ENCODE data around the gene VAT1.
"Not testable (repeated sequence)": the region's sequence is repeated elsewhere in the genome, so short reads cannot be mapped to it uniquely, and the experiment has no call there.

Gene VAT1

DNA sequence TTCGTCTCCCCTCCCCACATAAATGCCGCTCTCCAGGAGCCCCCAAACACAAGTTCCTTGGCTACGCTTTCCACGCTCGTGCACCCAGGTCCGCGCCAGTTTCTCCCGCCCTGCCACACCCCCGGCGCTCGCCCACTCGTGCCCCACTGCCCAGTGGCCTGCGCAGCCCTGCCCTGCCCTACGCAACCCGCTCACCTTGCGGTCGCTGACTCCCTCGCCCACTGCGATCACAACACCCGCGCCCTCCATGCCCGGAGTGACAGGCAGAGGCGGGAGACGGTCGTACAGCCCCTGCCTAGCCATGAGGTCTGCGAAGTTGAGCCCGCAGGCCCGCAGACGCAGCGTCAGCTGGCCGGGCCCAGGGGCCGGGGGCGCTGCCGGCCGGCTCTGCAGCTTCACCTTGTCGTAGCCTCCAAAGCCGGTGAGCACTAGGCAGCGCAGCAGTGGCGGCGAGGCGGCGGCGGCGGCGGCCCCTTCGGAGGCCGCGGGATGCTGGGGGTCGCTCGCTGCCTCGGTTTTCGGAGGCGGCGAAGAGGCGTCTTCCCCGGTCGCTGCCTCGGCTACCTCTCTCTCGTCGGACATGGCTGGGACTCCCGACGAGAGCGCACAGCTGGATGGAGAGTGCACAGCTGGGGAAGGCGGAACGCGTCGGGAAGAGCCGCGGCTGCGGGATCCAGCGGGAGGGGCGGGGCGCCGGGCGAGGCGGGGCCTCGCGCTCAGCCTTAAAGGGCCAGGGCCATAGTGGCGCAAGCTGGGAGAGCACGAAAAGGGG lies at the start of gene VAT1:
VAT1 (minus strand) TSS at position 645 of the 772 bp plus-strand sequence; CDS start at position 582, 63 bp downstream.
- DNase-seq, result peak; percentile 56

DNA sequence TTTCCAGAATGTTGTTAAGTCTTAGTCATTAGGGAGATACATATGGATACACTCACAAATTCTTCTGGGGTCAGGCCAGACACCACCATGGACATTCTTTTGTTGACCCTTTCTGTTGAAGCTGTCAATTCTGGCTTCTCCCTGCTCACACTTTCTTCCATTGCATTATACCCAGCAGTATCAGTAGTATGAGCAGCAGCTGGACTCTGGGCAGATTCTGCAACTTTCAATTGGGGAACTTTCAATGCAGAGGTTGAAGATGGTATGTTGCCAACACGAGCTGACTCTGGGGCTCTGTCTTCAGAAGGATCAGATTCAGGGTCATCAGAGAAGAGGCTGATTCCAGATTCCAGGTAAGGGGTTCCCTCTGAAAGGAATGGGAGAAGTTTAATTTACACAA lies 48.7 kb upstream of the VAT1 start:
- no peak for DNase-seq

DNA sequence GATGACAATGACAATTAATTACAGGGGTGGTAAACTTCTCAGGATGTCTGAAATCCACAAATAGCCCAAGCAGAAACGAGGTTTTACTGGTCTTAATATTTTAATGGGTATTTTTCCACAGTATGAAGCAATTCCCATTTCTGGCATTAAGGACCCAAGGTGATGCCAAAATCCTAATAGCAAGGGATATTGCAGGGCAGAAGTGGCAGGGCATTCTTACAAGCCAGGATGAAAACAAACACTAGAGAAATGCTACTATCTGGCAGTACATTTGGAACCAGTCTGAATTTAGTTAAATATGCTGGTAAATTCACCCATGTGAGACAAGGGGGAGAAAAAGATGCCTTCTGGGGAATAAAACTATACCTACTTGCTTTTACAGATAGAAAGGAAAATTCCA lies 48.1 kb upstream of the VAT1 start:
- no peak for DNase-seq

DNA sequence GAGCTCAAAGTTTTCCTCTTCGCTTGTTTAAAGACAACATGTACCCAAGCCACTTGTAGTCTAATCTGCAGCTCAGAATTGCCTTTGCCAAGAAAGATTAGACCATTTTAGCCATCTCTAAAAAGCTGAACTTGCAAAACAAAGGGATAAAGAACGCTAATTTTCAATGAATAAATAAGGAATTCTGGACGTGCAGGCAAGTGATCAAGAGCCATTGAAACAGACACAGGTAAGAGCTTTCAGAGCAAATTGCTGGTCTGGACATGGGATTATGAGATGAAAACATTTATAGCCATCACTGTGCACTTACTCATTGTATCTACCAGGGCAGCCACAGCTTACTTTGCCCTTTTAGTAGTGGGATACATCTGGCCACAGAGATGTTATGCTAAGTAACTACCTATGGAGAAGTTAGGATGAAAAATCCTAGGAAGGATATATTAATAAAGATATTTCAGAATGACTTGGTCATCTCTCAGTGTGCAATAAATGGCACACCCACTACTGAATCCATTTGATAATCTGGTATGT lies 47.2 kb upstream of the VAT1 start:
- DNase-seq, result no peak

DNA sequence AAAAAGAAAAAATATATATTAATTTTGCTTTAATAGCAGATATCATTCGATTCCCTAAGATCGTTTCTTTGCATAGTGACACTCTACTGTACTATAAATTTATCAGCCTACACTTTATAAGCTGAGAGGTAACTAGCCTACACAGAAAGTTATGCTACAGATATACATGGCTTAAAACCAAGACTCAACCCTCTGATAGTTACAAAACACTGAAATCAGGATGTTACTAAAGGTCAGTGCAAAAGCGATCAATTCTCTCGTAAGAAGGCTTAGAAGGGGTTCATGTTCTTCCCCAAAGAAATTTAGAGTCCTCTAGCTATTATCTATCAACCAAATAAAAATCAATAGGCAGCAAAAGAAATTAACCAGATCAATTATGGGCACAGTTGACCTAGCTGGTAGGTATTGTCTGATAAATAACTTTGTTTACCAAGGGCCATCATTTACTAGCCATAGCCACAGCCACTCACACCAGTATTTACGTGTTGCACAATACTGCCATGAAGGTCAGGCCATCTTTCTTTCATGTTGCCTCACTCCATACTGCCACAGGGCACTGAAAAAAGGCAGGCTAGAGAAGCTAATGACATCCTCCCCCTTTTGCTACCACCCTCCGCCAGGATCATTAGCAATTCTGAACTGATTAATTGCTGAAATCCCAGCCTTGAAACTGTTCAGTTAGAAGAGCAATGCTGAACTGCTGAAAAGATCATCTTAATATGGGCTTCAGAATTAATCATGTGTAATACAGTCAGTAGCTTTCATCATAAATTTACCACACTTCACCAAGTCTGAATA lies 46.6 kb upstream of the VAT1 start:
- DNase-seq, result no peak

DNA sequence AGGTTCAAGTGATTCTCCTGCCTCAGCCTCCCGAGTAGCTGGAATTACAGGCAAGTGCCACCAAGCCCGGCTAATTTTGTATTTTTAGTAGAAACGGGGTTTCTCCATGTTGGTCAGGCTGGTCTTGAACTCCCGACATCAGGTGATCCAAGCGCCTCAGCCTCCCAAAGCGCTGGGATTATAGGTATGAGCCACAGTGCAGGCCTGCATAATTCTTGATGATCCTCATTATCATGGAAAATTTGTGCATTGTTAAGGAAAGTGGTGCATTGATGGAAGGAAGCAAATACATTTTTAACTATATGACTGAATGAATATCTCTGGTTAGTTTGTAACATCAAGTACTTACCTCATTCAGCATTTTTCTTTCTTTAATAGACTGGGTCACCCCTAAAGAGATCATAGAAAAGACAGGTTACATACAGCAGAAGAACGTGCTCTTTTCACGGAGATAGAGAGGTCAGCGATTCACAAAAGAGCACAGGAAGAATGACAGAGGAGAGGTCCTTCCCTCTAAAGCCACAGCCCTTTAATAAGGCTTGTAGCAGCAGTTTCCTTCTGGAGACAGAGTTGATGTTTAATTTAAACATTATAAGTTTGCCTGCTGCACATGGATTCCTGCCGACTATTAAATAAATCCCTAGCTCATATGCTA lies 40.9 kb upstream of the VAT1 start:
- no peak for DNase-seq

DNA sequence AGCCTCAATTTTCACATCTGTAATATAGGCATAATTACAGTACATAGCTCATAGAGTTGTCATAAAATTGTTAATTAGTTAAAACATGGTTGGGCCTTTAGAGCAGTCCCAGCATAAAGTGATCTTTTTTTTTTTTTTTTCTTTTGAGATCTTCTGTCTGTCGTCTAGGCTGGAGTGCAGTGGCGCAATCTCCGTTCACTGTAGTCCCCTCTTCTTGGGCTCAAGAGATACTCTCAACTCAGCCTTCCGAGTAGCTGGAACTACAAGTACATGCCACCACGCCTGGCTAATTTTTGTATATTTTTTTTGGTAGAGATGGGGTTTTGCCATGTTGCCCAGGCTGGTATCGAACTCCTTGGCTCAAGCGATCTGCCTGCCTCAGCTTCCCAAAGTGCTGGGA lies 33.9 kb upstream of the VAT1 start:
- no peak for DNase-seq

DNA sequence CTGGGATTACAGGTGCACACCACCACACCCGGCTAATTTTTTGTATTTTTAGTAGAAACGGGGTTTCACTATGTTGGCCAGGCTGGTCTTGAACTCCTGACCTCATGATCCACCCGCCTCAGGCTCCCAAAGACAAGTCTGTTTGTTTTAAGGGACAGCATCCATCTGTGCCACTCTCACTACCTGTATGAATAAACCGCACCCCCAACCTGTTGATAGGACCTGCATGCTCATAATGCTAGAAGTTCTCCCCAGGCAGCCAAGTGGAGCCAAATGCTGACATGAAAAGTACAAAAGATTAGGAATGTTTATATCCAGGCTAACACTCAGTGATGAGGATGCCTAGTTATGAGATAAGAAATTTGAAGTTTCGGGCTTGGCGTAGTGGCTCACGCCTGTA lies 30.8 kb upstream of the VAT1 start:
- DNase-seq, result not testable (repeated sequence)

DNA sequence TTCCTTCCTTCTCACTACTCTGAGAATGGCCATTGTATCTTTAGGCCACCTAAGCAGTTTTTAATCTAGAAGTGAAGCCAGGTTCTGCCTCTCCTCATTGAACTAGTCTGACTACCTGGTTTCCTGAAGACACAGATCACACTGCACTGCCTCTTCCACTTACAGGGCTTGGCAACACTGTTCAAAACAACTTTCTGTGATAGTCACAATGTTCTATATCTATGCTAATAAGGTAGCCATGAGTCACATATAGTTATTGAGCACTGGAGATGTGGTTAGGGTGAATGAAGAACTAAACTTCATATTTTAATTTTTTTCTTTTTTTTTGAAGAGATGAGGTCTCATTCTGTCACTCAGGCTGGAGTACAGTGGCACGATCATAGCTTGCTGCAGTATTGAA lies 29.8 kb upstream of the VAT1 start:
- no peak for DNase-seq

DNA sequence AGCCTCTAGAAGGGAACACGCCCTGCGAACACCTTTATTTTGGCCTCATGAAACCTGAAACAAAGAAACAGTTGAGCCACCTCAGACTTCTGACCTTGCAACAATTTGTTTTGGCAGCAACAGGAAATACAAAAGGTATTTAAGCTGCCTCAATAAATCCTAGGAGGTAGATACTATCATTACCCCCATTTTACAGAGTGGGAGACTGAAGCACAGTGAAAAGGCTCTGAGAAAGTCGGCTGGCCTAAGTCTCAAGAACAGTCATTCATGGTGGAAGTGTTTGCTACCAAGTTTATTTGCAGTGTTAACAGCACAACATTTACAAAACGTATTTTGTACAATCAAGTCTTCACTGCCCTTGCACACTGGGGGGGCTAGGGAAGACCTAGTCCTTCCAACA lies 21.8 kb upstream of the VAT1 start:
- no peak for DNase-seq

DNA sequence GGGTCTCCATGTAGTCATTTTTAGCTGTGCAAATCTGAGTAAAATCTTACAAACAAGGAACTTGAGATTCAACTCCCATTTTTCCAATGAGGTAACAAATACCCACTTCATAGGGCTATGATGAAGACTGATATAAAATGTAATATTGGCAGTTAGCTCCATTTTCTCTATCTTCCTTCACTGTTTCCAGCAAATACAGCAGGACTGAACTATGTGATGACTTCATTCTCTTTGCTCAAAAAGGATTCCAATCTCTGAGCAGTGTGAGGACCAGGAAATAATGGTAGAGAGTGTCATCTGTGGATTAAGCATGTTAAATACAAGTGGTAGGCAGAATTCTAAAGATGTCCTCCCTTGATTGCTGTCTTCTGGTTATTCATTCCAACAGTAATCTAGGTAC lies 21.1 kb upstream of the VAT1 start:
- DNase-seq, result no peak

DNA sequence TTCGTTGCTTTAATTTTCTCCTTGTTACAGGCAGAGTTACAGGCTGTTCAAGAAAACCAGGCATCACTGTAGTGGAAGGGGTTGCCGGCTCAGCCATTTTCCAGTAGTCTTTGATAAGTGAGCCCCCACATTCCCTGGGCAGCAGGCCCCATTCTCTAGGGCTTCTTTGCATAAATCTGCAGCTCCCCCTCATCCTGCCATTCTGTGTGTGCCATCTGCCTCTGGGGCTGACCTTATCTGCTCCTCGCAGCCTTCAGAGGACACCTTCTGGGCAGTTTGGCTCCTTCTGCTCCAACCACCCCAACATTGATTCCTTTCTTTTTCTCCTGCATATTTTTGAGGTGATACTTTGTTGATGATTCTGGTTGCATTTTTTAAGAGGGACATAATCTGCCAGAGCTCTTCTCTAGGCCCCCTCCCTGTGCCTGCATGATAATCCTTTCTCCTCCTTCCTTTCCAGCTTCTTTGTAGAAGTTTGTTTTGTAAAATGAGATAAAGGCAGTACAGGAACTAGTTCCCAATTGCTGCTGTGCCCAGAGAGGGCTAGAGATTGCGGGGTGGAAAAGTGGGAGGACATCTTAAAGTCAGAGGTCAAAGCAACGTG lies 19.9 kb upstream of the VAT1 start:
- no peak for DNase-seq

DNA sequence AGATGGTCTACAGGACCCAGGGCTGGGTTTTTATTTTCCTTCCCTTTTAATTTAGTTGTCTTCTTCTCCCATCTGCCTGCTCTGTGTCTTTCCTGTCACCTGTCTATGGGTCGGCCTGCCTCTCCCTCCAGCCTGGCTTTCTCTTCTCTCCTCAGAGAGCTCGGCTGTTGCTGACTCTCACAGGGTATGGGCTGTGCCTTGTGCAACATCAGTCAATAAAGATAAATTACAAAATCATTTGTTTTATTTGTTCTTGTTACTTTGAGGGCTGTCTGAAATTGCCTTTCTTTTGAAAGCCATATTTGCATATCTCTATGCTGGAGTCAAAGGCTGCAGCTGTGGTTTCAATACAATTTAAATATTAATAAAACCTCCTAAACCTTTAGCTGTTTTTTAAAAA lies 18.5 kb upstream of the VAT1 start:
- DNase-seq, result no peak

DNA sequence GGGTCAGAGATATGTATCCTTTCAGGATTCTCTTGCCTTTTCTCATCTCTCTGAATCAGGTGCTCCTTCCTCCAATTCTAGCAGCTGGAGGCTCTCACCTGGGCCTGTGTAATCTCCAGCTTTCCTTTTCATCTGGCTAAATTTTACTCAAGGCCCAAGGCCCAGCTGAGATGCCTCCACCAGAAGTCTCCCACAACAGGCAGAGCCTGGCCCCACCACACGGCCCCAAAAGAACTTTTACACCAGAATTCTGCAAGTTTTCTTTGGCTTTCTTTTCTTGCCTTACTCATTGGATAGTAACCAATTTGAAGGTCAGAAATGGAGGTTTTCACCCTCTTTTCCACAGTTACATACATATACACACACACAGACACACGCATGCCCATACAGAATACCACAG lies 17.5 kb upstream of the VAT1 start:
- no peak for DNase-seq

DNA sequence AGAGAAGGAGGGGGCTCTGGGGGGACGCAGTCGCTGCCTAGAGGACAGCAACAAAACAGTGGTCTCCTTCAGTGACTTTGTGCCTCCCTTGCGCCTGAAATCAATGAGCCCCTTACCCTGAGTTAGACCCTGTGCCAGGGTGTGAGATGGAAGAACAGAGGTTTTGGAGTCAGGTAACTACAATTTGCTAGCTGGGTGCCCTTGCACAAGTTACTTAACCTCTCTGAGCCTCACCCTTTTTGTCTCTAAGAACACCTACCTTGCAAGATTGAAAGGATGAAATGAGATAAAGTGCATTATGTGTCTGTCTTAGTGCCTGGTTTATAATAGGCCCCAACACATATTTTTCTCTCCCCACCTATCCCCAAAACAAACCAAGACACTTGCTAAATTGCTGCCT lies 12.7 kb upstream of the VAT1 start:
- DNase-seq, result no peak

DNA sequence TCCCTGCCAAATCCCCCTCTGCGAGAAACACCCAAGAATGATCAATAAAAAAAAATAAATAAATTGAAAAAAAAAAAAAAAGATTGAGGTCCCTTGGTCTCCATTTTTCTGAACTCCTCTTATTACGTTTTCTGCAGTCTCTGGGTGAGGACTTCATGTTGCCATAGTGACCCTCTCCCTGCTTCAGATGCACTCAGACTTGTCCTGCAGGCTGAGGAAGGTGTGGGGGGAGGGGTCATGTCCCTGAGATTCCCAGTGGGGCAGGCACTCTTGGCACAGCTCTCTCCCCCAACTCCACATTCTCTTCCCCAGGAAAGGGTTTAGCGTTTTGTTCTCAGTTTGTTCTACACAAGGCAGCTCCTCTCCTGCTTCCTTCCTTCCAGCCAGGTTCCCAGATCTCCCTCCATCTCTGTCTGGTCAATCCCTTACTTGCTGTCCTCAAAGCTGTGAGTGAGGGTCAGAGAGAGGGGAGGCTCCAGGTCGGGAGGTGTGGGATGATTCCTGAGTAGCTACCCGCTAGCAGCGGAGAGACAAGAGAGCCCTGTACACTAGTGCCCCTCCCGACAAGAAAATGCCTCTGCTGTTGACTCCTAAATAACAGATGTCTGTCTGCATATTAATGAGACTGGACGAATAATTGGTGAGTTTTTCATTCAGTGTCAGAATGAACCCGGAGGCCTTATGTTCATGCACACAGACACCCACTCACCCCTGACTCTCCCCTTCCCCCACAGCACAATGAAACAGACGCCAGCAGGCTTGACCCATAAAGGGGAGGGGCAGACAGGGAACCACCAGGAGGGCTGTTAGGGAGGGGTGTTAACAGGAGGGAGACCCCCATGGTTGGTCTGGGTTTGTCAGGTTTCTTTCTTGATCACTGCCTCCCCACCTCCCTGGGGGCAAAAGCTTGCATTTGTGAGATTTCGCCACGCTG lies 12.0 kb upstream of the VAT1 start:
- no peak for DNase-seq

DNA sequence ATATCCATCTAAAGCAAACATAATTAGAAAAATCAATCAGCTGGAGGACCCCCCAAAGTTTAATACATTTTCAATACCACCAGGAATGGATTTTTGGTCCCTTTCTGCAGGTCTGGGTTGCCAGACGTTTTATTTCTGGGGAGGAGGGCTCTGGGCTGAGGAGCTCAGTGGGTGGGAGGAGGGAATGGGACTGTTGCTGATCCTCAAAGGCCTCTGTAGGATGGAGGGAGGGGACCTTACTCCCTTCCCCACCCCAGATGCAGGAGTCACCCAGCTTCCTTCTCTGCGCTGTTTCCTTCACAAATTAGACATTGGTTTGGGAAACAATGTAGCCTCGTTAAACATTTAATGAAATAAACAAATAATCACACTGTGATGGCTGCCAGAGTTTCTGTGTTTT lies 9.5 kb upstream of the VAT1 start:
- no peak for DNase-seq

DNA sequence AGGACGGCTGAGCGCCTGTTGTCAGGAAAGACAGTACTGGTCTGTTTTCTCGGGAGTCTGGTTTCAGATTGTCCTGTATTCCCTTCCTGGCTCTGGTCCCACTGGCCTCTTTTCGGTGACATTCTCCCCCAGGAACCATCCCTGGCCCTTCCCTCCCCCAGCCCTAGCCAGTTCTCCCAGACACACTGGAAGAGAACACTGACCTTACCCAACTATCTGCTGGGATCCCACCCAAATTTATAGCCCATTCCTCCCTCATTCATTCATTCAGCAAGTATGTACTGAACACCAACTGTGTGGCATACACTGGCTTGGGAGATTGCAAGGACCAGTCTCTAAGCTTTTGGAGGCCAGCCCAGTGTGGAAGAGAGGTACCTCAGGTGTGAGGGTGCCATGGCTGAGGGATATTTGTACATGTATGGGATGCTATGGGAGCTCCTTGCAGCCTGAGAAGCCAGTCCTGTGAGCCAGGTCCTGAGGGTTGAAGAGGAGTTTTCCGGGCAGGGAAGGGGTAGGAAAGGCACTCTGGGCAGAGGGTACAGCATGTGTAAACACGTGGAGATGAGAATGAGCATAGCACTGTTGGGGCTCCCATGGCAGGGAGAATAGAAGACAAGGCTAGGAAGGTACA lies 8.1 kb upstream of the VAT1 start:
- no peak for DNase-seq

DNA sequence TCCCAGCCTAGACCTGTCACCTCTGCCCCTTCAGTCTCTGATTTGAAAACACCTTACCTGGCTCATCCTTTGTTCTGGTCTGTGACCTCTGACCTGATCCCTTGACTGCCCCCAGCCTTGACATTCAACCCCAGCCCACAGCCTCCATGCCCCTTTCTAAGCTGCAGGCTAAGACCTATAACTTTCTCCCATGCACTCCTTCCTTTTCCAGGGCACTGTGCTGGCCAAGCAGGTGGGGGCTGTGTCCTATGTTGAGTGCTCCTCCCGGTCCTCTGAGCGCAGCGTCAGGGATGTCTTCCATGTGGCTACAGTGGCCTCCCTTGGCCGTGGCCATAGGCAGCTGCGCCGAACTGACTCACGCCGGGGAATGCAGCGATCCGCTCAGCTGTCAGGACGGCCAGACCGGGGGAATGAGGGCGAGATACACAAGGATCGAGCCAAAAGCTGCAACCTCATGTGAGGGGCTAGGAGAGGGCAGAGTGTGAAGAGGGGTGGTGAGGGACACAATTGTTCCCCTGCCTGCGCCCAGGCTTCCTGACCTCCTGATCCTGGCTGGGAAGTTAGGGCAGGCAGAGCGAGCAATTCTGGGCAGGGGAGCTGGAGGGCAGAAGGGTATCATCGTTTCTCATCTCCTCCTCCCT lies 6.2 kb upstream of the VAT1 start:
- no peak for DNase-seq

DNA sequence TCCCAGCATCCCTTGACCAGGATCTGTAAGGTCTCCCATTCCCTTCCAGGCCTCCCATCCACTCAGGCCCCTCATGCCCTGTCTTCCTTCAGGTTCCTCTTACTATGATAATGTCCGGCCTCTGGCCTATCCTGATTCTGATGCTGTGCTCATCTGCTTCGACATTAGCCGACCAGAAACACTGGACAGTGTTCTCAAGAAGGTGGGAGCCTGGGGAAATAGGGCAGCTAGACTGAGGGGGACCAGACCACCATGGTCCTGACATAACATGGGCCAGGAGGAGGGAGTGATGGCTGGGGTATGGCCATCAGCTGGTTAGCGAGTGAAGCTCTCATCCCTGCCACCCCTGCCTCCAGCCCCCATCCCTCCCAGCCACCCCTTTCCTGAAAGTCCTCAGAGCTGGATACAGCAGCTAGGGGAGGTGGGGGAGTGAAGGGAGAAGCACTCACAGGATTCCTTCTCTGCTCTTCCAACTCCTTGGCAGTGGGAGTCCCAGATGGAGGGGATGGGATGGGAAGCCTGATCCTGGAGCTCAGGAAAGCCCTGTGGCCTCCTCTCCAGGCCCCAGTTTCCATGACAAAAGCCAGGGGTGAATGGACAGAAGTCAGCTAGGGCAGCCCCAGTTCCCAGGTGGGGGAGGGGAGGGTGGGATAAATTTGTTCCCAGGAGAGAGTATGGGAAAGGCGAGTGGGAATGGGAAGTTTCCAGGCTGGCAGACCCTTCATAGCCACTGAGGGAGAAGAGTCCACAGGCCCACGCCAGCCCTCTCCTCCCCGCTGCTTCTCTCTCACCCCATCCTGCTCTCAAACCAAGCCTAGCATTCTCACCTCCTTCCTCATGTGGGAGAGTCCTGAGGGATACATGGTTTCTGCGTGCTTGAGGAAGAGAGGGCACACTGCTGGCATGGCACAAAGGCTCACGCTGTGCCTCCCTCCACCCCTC lies 5.2 kb upstream of the VAT1 start:
- DNase-seq, result no peak
